GM21528 (cell line): Measurements from ENCODE around the gene BMAL1.
"Not testable (repeated sequence)": the region's sequence is repeated elsewhere in the genome, so short reads cannot be mapped to it uniquely, and the experiment has no call there.

Experiments used
- ATAC-seq: cut with Tn5 transposase; IDR thresholded peaks from one replicate; pipeline ENCODE4 v1.9.1; 2021; ENCODE audit warnings: mild to moderate bottlenecking, moderate library complexity; ENCODE audit not compliant: unreplicated experiment, low FRiP score

Gene BMAL1

GRCh38 chr11:13368041-13368446 is 90.5 kb downstream of the BMAL1 start:
- ATAC-seq, result no peak

DNA sequence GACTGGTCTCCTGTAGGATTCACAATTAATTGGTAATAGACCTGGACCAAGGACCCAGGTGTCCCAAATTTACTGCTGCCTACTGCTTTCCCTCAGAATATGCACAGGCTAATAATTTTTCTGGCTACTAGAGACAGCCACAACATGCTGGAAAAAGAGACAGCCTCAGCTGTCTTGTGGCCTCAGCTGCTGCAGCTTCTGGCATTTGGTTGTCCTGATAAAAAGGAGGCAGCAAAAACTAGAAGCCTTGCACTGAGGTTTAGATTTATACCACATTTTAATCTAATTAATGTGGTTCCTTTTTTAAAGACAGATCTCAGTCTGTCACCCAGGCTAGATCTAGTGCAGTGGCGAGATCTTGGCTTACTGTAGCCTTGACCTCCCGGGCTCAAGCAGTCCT is 95.6 kb downstream of the BMAL1 start:
- ATAC-seq, result no peak

DNA sequence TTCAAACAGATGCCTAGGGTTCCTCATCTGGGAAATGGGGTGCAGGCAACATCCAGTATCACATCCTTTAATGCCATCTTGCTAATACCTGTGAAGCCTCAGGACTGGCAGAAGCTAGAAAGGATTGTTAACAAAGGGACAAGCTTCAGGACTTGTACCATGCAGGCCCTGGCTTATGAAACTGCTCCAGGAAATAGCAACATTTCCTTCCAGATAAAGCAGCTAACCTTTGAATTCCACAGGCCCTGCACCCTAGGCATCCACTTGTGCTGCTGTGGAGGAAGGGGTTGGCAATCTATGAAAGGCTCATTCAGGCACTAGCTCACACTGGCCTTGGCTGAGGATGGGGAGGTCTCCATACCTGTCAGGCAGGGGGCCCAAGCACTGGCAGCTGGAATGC is 98.2 kb downstream of the BMAL1 start:
- ATAC-seq, result no peak

GRCh38 chr11:13376402-13376801 is 98.8 kb downstream of the BMAL1 start:
- ATAC-seq, result no peak

- ATAC-seq, result no peak
Measured at GRCh38 chr11:13376838-13377237, 99.2 kb downstream of the BMAL1 start.

GRCh38 chr11:13378316-13378715 is 100.7 kb downstream of the BMAL1 start:
- ATAC-seq, result no peak

DNA sequence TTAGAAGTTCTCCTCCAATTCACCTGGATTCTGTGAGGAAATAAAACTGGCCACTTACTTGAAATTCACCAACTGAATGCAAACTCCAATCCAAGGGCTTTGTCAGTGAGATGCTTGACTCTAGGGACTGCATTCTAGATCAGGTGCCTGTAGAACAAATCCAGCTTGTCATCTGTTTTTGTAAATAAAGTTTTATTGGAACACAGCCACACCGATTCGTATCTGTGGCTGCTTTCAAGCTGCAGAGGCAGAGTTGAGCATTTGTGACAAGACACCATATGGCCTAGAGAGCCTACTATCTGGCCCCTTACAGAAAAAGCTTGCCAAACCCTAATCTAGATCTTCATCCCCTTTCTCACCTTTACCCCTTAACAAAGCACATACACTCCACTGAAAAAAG is 103.1 kb downstream of the BMAL1 start:
- no peak for ATAC-seq

- ATAC-seq, result no peak
Measured at GRCh38 chr11:13382751-13383150, 105.2 kb downstream of the BMAL1 start.

GRCh38 chr11:13384908-13385640 is 107.5 kb downstream of the BMAL1 start:
- no peak for ATAC-seq

DNA sequence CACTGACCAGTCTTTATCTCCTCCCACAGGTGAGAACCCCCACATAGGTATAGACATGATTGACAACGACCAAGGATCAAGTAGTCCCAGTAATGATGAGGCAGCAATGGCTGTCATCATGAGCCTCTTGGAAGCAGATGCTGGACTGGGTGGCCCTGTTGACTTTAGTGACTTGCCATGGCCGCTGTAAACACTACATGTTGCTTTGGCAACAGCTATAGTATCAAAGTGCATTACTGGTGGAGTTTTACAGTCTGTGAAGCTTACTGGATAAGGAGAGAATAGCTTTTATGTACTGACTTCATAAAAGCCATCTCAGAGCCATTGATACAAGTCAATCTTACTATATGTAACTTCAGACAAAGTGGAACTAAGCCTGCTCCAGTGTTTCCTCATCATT is 109.0 kb downstream of the BMAL1 start:
- ATAC-seq, result no peak

DNA sequence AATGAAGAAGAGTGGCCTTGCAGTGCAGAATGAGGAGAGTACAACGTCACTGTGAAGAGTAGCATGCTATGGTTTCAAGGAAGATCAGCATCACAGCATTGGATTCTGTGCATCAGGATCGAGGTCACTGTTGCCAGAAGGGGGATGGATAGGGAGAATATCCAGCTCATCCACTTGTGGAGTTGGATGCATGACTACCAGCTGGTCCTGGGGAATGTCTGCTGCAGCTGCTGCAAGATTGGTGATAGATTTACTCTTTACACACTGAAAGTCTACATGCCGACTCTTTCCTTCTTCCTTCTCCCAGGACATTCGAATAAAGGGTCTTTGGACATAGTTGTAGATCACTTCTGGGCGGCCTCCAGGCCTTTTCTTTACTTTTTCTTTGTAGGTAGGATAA is 111.2 kb downstream of the BMAL1 start:
- ATAC-seq, result no peak

- ATAC-seq, result no peak
Measured at GRCh38 chr11:13391217-13391616, 113.6 kb downstream of the BMAL1 start.

DNA sequence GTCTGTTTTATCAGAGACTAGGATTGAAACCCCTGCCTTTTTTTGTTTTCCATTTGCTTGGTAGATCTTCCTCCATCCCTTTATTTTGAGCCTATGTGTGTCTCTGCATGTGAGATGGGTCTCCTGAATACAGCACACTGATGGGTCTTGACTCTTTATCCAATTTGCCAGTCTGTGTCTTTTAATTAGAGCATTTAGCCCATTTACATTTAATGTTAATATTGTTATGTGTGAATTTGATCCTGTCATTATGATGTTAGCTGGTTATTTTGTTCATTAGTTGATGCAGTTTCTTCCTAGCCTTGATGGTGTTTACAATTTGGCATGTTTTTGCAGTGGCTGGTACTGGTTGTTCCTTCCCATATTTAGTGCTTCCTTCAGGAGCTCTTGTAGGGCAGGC is 120.7 kb downstream of the BMAL1 start:
- not testable (repeated sequence) for ATAC-seq

GRCh38 chr11:13405220-13405619 is 127.6 kb downstream of the BMAL1 start:
- ATAC-seq, result no peak

- ATAC-seq, result no peak
Measured at GRCh38 chr11:13415201-13415600, 137.6 kb downstream of the BMAL1 start.

- no peak for ATAC-seq
Measured at GRCh38 chr11:13421561-13421960, 144.0 kb downstream of the BMAL1 start.

DNA sequence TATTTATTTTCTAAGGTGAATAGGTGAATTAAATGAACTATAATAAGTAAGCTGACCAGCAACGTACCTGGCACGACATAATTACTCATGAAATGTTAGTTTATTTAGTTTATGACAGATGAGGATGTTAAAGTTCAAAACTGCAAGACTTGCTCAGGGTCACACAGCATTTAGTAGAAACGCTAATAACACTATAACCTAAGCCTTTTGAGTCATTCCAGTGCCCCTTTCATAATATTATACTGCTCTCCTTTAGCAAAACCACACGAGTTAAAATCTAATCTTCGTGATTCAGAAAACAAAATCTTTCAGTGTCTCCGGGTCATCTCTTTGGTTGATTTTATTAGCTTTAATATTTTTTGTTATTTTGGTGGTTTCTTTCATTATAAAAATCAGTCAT is 145.8 kb downstream of the BMAL1 start:
- no peak for ATAC-seq

- no peak for ATAC-seq
Measured at GRCh38 chr11:13427440-13427839, 149.8 kb downstream of the BMAL1 start.

DNA sequence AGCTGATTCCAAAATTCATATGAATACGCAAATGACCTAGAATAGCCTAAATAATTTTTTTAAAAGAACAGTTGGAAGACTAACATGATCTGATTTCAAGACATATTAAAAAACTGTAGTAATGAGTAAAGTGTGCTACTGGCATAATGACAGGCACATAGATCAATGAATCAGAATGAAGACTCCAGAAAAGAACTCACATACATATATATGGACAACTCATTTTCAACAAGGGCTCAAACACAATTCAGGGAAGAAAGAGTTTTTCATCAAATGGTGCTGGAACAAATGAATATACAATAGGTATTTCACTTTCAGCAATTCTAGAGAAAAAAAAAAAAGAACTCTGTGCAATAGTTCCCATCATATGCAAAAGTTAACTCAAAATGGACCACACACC is 151.7 kb downstream of the BMAL1 start:
- ATAC-seq, result no peak

DNA sequence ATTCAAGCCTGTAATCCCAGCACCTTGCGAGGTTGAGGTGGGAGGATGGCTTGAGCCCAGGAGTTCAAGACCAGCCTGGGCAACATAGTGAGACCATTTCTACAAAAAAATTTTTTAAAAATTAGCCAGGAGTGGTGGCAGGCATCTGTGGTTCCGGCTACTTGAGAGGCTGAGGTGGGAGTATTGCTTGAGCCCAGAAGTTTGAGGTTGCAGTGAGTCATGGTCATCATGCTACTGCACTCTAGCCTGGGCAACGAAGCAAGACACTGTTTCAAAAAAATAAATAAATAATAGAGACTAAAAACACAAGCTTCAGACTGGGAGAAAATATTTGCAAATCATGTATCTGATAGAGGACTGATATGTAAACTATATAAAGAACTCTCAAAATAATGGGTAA is 152.2 kb downstream of the BMAL1 start:
- no peak for ATAC-seq

- no peak for ATAC-seq
Measured at GRCh38 chr11:13433437-13433836, 155.8 kb downstream of the BMAL1 start.

- no peak for ATAC-seq
Measured at GRCh38 chr11:13434247-13435205, 156.9 kb downstream of the BMAL1 start.
